Heart right ventricle (tissue), 16 donors: ENCODE data around the gene NRXN3. TPM values are rescaled to one million over a fixed set of nuclear protein-coding genes. Genes with fewer than 3 reads are reported as not detected.

Source experiments
- ATAC-seq, 8 donors: fragments of 200-7000 bp; cut with Tn5 transposase; one replicate each; pipeline ENCODE4 v1.9.1; 2020; ENCODE audit warnings: mild to moderate bottlenecking in 8 of 8, moderate library complexity in 8 of 8, moderate number of reproducible peaks in 1 of 8
- DNase-seq, 2 donors: peaks; one replicate each; pipeline ENCODE4 v3.0.0-alpha.2; 2020
- H3K27ac ChIP-seq, 10 donors: fragments of 200-600 bp; sonication (generic) in 2 of 10; one replicate each; pipeline versions ENCODE4 v1.5.0 to v1.8.0; 2020 to 2022; ENCODE audit warnings: mild to moderate bottlenecking in 3 of 10
- H3K27me3 ChIP-seq, 7 donors: fragments of 200-600 bp; one replicate each; pipeline ENCODE4 v1.8.0; 2021 to 2022; ENCODE audit warnings: mild to moderate bottlenecking in 2 of 7
- H3K36me3 ChIP-seq, 9 donors: fragments of 200-600 bp; sonication (generic) in 1 of 9; one replicate each; pipeline versions ENCODE4 v1.5.0 to v1.8.0; 2020 to 2022; ENCODE audit warnings: mild to moderate bottlenecking in 2 of 9
- H3K4me1 ChIP-seq, 9 donors: fragments of 200-600 bp; sonication (generic) in 1 of 9; one replicate each; pipeline versions ENCODE4 v1.5.0 to v1.8.0; 2020 to 2022; ENCODE audit warnings: mild to moderate bottlenecking in 4 of 9
- H3K4me3 ChIP-seq, 10 donors: fragments of 200-600 bp; sonication (generic) in 2 of 10; one replicate each; pipeline versions ENCODE4 v1.5.0 to v1.8.0; 2020 to 2022; ENCODE audit warnings: mild to moderate bottlenecking in 7 of 10, moderate library complexity in 2 of 10
- H3K9me3 ChIP-seq, 11 donors: fragments of 200-600 bp in 10 of 11; sonication (generic) in 2 of 11; one replicate each; pipeline versions ENCODE4 v1.5.0 to v1.8.0; 2013 to 2022; ENCODE audit warnings: mild to moderate bottlenecking in 2 of 11, control low read depth in 1 of 11, moderate library complexity in 1 of 11
- CTCF ChIP-seq, 9 donors: fragments of 200-600 bp; sonication (generic) in 2 of 9; IDR thresholded peaks; one replicate each; pipeline versions ENCODE4 v1.5.0 to v1.8.0; 2021 to 2022; ENCODE audit warnings: antibody characterized with exemption in 9 of 9, mild to moderate bottlenecking in 5 of 9, moderate library complexity in 1 of 9
- WGBS, 2 donors: extraction: QIAGEN DNeasy Blood & Tissue Kit; methylation state at CpG; one replicate each; pipeline ENCODE4 v1.1.7; 2013; ENCODE audit warnings: inconsistent platforms in 1 of 2; 5-methylcytosine and 5-hydroxymethylcytosine counted together
- intact Hi-C, 10 donors: fragments of 100-400 bp; cut with DNase I; formaldehyde crosslinking; loops; one replicate each; pipeline versions ENCODE4 v1.11.1 to v1.14.2; 2022
- polyA plus RNA-seq, 2 donors: library from polyadenylated mRNA; stranded (reverse); fragments of 200-250 nt; gene quantifications; one replicate each; pipeline ENCODE4 v1.2.3, GENCODE V29; 2013
- total RNA-seq, 10 donors: library from RNA; stranded (reverse); fragmentation: NEBNext Ultra II Directional in 3 of 10; extraction: Animal tissue kit (Norgen Biotek cat#: 25700) in 3 of 10; gene quantifications; one replicate each; pipeline versions ENCODE4 v1.2.1 to v1.2.4, GENCODE V29; 2021 to 2023
- donor health status: Arrhythmogenic right ventricular cardiomyopathy.
- donor health status: ischemic (EF 13 %, LVEDD 7.1; RV severe dilation, severe dysfunction).
- donor health status: healthy with polysubstance abuse.
- donor health status: DM: no; HTN: yes; CAD: no.
- donor health status: DM: no; HTN: no; CAD: no.
- donor health status: ischemic (EF 25% LVEDD 6.9; RV normal size, moderate dysfunction).
- donor health status: ischemic (EF 25% LVEDD 5.7; RV mildly dilated, moderate dysfunction).
- donor health status: healthy.
- donor health status: DM: yes; HTN: yes; CAD: no.
- donor health status: Ischemic cardiomyopathy.
- donor health status: ischemic (EF 35%, LVEDD 5.7; RV mildly dilated, moderate dysfunction).
- donor health status: nonischemic (EF 11% LVEDD 7.7; RV severe dilation, severe dysfunction).
- donor health status: DM: yes; HTN: yes; CAD: no.
- donor health status: PGD.
- donor health status: ischemic (EF 29% LVEDD 5.4; RV normal size, mild dysfunction).
- donor health status: nonischemic (EF 23%, LVEDD 6.1; RV moderate dilation, normal function).

The NRXN3 gene
- total and polyA plus RNA-seq, 12 donors, result 0.23 to 1.8 (median 0.87) TPM

GRCh38 chr14:79598339-79598738 lies 1428.2 kb downstream of the NRXN3 start:
- no peaks in the 10 kb centered on the region for H3K36me3 ChIP-seq
- H3K9me3 ChIP-seq, result peaks cover 0 to 11% (median 0%) of the 10 kb centered on the region in 11 donors
- ATAC-seq (no peak), DNase-seq (no peak)
- no peak overlapping the region for H3K27ac ChIP-seq
- intact Hi-C loops, result no loop called here
- H3K27me3 ChIP-seq, result no peaks in the 10 kb centered on the region
- no peaks in the 10 kb centered on the region for H3K4me1 ChIP-seq
- H3K4me3 ChIP-seq, result no peak overlapping the region
- WGBS, 2 donors, result 42 to 53% methylated on average over 2 of the region's 2 CpGs
- TF ChIP-seq CTCF (IDR thresholded peaks at IDR 0.05), result no peak

GRCh38 chr14:79599239-79599638 lies 1429.1 kb downstream of the NRXN3 start:
- no peak for ATAC-seq
- TF ChIP-seq CTCF (IDR thresholded peaks at IDR 0.05), result no peak
- Histone ChIP-seq H3K36me3 (no peaks in the 10 kb centered on the region), H3K27me3 (no peaks in the 10 kb centered on the region), H3K4me3 (no peak overlapping the region), H3K27ac (no peak overlapping the region), H3K4me1 (no peaks in the 10 kb centered on the region), H3K9me3 (peaks cover 0 to 11% (median 0%) of the 10 kb centered on the region in 11 donors)
- DNase-seq, result no peak
- intact Hi-C loops, result no loop called here

- Histone ChIP-seq H3K27me3 (no peaks in the 10 kb centered on the region), H3K27ac (no peak overlapping the region), H3K4me3 (no peak overlapping the region), H3K36me3 (no peaks in the 10 kb centered on the region), H3K9me3 (peaks cover 0 to 9% (median 0%) of the 10 kb centered on the region in 11 donors), H3K4me1 (no peaks in the 10 kb centered on the region)
- WGBS, 2 donors, result 81 to 91% methylated on average over 3 of the region's 3 CpGs
- ATAC-seq, result no peak
- intact Hi-C loops, result no loop called here
- no peak for DNase-seq
- no peak for TF ChIP-seq CTCF (IDR thresholded peaks at IDR 0.05)
Observed at GRCh38 chr14:79600406-79600805, 1430.2 kb downstream of the NRXN3 start.

GRCh38 chr14:79601579-79601978 lies 1431.4 kb downstream of the NRXN3 start:
- Histone ChIP-seq H3K27ac (no peak overlapping the region), H3K36me3 (no peaks in the 10 kb centered on the region), H3K9me3 (no peaks in the 10 kb centered on the region), H3K27me3 (no peaks in the 10 kb centered on the region), H3K4me3 (no peak overlapping the region), H3K4me1 (no peaks in the 10 kb centered on the region)
- ATAC-seq, result no peak
- intact Hi-C loops, result no loop called here
- no peak for DNase-seq
- no peak for TF ChIP-seq CTCF (IDR thresholded peaks at IDR 0.05)
- WGBS, 2 donors, result 83 to 89% methylated on average over 5 of the region's 5 CpGs

- no peaks in the 10 kb centered on the region for H3K27me3 ChIP-seq
- no peak for DNase-seq
- 89 to 91% methylated on average over 1 of the region's 1 CpG for WGBS, 2 donors
- TF ChIP-seq CTCF (IDR thresholded peaks at IDR 0.05), result no peak
- no peak for ATAC-seq
- no peaks in the 10 kb centered on the region for H3K4me1 ChIP-seq
- intact Hi-C loops, result no loop called here
- H3K9me3 ChIP-seq, result no peaks in the 10 kb centered on the region
- H3K36me3 ChIP-seq, result no peaks in the 10 kb centered on the region
- H3K27ac ChIP-seq, result no peak overlapping the region
- no peak overlapping the region for H3K4me3 ChIP-seq
Observed at GRCh38 chr14:79602045-79602444, 1431.9 kb downstream of the NRXN3 start.
